Esophagus squamous epithelium (tissue), 5 donors: ENCODE measurements around the gene TRAPPC4. TPM values are rescaled to one million over a fixed set of nuclear protein-coding genes. Genes with fewer than 3 reads are reported as not detected.
A peak's percentile ranks its signal among the peaks of the same experiment; 100 is the strongest.

Experiments used
- DNase-seq: peaks from one replicate; lab custom pipeline; 2025; lab: John Stamatoyannopoulos, UW
- H3K27ac ChIP-seq, 4 donors: fragments of 200-600 bp; sonication (generic); one replicate each; pipeline ENCODE4 v1.5.1; 2016 to 2019; ENCODE audit warnings: mild to moderate bottlenecking in 1 of 4
- H3K27me3 ChIP-seq, 4 donors: fragments of 200-600 bp; sonication (generic); 1 replicate in 3 of 4; 2 replicates in 1 of 4; pipeline versions ENCODE4 v1.5.1 to v1.6.0; 2017 to 2021; ENCODE audit warnings: antibody characterized with exemption in 1 of 4
- H3K36me3 ChIP-seq, 3 donors: fragments of 200-600 bp; sonication (generic); one replicate each; pipeline ENCODE4 v1.5.1; 2016 to 2019
- H3K4me1 ChIP-seq, 3 donors: fragments of 200-600 bp; sonication (generic); one replicate each; pipeline ENCODE4 v1.5.1; 2017 to 2019
- H3K4me3 ChIP-seq, 4 donors: fragments of 200-600 bp; sonication (generic); 1 replicate in 3 of 4; 2 replicates in 1 of 4; pipeline ENCODE4 v1.5.1; 2016 to 2019; ENCODE audit warnings: mild to moderate bottlenecking in 2 of 4, moderate library complexity in 1 of 4
- H3K9me3 ChIP-seq, 3 donors: fragments of 200-600 bp; sonication (generic); one replicate each; pipeline ENCODE4 v1.5.1; 2016 to 2019
- CTCF ChIP-seq, 6 experiments: fragments of 450-650 bp in 4 of 6; fragments of 200-600 bp in 2 of 6; sonication (generic) in 2 of 6; IDR thresholded peaks; one replicate each; pipeline ENCODE4 v1.5.1; 2016 to 2019; ENCODE audit warnings: antibody characterized with exemption in 6 of 6, mild to moderate bottlenecking in 4 of 6, moderate library complexity in 4 of 6
- POLR2A ChIP-seq, 4 donors: fragments of 450-650 bp; IDR thresholded peaks; one replicate each; pipeline ENCODE4 v1.6.1; 2017; ENCODE audit warnings: antibody characterized with exemption in 4 of 4, mild to moderate bottlenecking in 4 of 4, moderate library complexity in 3 of 4
- WGBS, 2 donors: methylation state at CpG; one replicate each; pipeline ENCODE4 v1.1.5; 2018; 5-methylcytosine and 5-hydroxymethylcytosine counted together
- intact Hi-C: fragments of 100-400 bp; cut with DNase I; formaldehyde crosslinking; loops from one replicate; pipeline ENCODE4 v1.15.0; 2022
- total RNA-seq, 4 donors: library from RNA; depleted of rRNA; stranded (reverse); fragments of >200 nt; gene quantifications; one replicate each; pipeline ENCODE4 v1.1.0, GENCODE V29; 2016
- donor health status: DM: yes; HTN: yes; CAD: no.

Gene TRAPPC4
- total RNA-seq, 4 donors from 2014 or later: 26.5 to 44.4 (median 41.2) TPM

GRCh38 chr11:119021631-119022030 is 3.1 kb downstream of the TRAPPC4 start:
- H3K27ac ChIP-seq: no peak overlapping the region
- WGBS, 2 donors: 80 to 91% methylated on average over 5 of the region's 5 CpGs
- TF ChIP-seq POLR2A (IDR thresholded peaks at IDR 0.05) (no peak), CTCF (IDR thresholded peaks at IDR 0.05) (no peak)
- DNase-seq: no peak
- H3K4me1 ChIP-seq: peaks cover 16 to 61% (median 17%) of the 10 kb centered on the region in 3 donors
- intact Hi-C loops: no loop called here
- H3K27me3 ChIP-seq: no peaks in the 10 kb centered on the region
- H3K36me3 ChIP-seq: peaks cover 0 to 62% (median 13%) of the 10 kb centered on the region in 3 donors
- H3K9me3 ChIP-seq: no peaks in the 10 kb centered on the region
- H3K4me3 ChIP-seq: no peak overlapping the region

GRCh38 chr11:119023741-119024140 is 5.2 kb downstream of the TRAPPC4 start:
- no peaks in the 10 kb centered on the region for H3K9me3 ChIP-seq
- TF ChIP-seq POLR2A (IDR thresholded peaks at IDR 0.05) (no peak), CTCF (IDR thresholded peaks at IDR 0.05) (no peak)
- no peaks in the 10 kb centered on the region for H3K27me3 ChIP-seq
- DNase-seq: no peak
- peaks cover 10 to 59% (median 15%) of the 10 kb centered on the region in 3 donors for H3K4me1 ChIP-seq
- no peak overlapping the region for H3K27ac ChIP-seq
- no peak overlapping the region for H3K4me3 ChIP-seq
- intact Hi-C loops: no loop called here
- H3K36me3 ChIP-seq: peaks cover 0 to 75% (median 13%) of the 10 kb centered on the region in 3 donors

GRCh38 chr11:119024430-119025098 is 6.0 kb downstream of the TRAPPC4 start:
- peaks cover 0 to 75% (median 13%) of the 10 kb centered on the region in 3 donors for H3K36me3 ChIP-seq
- H3K4me1 ChIP-seq: peaks cover 13 to 61% (median 21%) of the 10 kb centered on the region in 3 donors
- no peaks in the 10 kb centered on the region for H3K27me3 ChIP-seq
- H3K4me3 ChIP-seq: no peak overlapping the region
- DNase-seq: no peak
- H3K9me3 ChIP-seq: no peaks in the 10 kb centered on the region
- intact Hi-C loops: no loop called here
- WGBS, 2 donors: 73 to 79% methylated on average over 10 of the region's 15 CpGs
- H3K27ac ChIP-seq: peak overlapping the region in 2 of 4 donors; percentile 18 to 55
- TF ChIP-seq POLR2A (IDR thresholded peaks at IDR 0.05) (no peak), CTCF (IDR thresholded peaks at IDR 0.05) (no peak)

- no peak for DNase-seq
- Histone ChIP-seq H3K27me3 (no peaks in the 10 kb centered on the region), H3K9me3 (no peaks in the 10 kb centered on the region), H3K27ac (peak overlapping the region in 2 of 4 donors; percentile 18 to 55), H3K4me3 (no peak overlapping the region), H3K4me1 (peaks cover 13 to 61% (median 20%) of the 10 kb centered on the region in 3 donors), H3K36me3 (peaks cover 0 to 75% (median 13%) of the 10 kb centered on the region in 3 donors)
- TF ChIP-seq POLR2A (IDR thresholded peaks at IDR 0.05) (no peak), CTCF (IDR thresholded peaks at IDR 0.05) (no peak)
- WGBS, 2 donors: 63 to 64% methylated on average over 4 to 5 of the region's 5 CpGs
- intact Hi-C loops: no loop called here
Observed at GRCh38 chr11:119025099-119025473, 6.5 kb downstream of the TRAPPC4 start.

- Histone ChIP-seq H3K36me3 (peaks cover 0 to 75% (median 13%) of the 10 kb centered on the region in 3 donors), H3K4me3 (no peak overlapping the region), H3K4me1 (peaks cover 12 to 60% (median 18%) of the 10 kb centered on the region in 3 donors), H3K27me3 (no peaks in the 10 kb centered on the region), H3K27ac (peak overlapping the region in 1 of 4 donors; percentile 18), H3K9me3 (no peaks in the 10 kb centered on the region)
- WGBS, 2 donors: 95 to 96% methylated on average over 5 of the region's 5 CpGs
- intact Hi-C loops: no loop called here
- no peak for DNase-seq
- TF ChIP-seq CTCF (IDR thresholded peaks at IDR 0.05): no peak
- no peak for TF ChIP-seq POLR2A (IDR thresholded peaks at IDR 0.05)
Observed at GRCh38 chr11:119025541-119025940, 7.0 kb downstream of the TRAPPC4 start.
